D721Med (cell line): Measurements from ENCODE around the gene MYO16.
"Not testable (repeated sequence)": the region's sequence is repeated elsewhere in the genome, so short reads cannot be mapped to it uniquely, and the experiment has no call there.

Experiments
- DNase-seq: peaks from one replicate; pipeline ENCODE4 v3.0.0; 2011; ENCODE audit warnings: low spot score; ENCODE audit not compliant: insufficient read length
- FAIRE-seq: peaks from 2 replicates; lab custom pipeline; 2011; peaks lifted over from hg19 to GRCh38; lab: Jason Lieb, UNC
- CTCF ChIP-seq: IDR thresholded peaks from 2 replicates; pipeline ENCODE4 v1.5.1; 2012; ENCODE audit warnings: mild to moderate bottlenecking, control low read depth; ENCODE audit not compliant: insufficient read depth; ENCODE audit errors: missing control alignments

Gene MYO16

GRCh38 chr13:109211616-109212015 is 582.2 kb downstream of the MYO16 start:
- TF ChIP-seq CTCF = no peak
- DNase-seq (no peak), FAIRE-seq (no peak)

- no peak for DNase-seq
- TF ChIP-seq CTCF = no peak
- no peak for FAIRE-seq
Observed at GRCh38 chr13:109212650-109213049, 583.2 kb downstream of the MYO16 start.

DNA sequence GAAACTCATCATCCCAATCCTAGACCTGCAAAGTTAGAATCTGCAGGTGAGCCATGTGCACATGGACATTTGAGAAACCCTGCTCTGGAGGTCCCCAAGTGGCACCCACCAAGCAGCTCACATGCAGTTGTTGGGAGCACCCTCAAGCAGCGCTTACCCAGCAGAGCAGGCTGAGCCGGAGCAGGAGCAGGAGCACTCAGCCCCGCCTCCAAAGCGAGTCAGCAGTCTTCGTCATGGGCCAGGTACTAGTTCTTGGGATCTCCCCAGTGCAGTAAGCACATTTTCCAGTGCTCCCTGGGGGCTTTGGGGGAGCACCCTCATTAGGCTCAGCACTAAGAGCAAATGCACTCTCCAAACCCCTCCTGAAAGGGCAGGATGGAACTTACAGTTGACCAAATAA is 584.3 kb downstream of the MYO16 start:
- no peak for TF ChIP-seq CTCF
- FAIRE-seq (no peak), DNase-seq (no peak)

- FAIRE-seq (no peak), DNase-seq (no peak)
- TF ChIP-seq CTCF = no peak
Observed at GRCh38 chr13:109214393-109214792, 585.0 kb downstream of the MYO16 start.

- no peak for DNase-seq
- no peak for TF ChIP-seq CTCF
- FAIRE-seq = no peak
Observed at GRCh38 chr13:109215377-109215776, 586.0 kb downstream of the MYO16 start.

DNA sequence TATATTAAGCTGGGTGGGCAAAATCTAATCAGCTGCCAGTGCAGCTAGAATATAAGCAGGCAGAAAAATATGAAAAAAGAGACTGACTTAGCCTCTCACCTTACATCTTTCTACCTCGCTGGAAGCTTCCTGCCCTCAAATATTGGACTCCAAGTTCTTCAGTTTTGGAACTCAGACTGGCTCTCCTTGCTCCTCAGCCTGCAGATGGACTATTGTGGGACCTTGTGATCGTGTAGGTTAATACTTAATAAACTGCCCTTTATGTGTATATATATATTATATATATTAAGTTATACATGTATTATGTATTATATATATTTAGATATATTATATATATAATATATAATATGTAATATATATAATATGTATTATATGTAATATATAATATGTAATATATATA is 588.1 kb downstream of the MYO16 start:
- DNase-seq, FAIRE-seq: not testable (repeated sequence)

DNA sequence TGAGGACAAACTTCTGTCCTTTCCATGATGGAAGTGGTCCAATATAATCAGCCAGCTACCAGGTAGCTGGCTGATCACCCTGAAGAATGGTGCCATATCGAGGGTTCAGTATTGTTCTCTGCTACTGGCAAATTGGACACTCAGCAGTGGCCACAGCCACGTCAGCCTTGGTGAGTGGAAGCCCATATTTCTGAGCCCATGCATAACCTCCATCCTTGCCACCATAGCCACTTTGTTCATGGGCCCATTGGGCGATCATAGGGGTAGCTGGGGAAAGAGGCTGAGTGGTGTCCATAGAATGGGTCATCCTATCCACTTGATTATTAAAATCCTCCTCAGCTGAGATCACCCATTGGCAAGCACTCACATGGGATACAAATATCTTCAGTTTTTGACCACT is 591.2 kb downstream of the MYO16 start:
- TF ChIP-seq CTCF = no peak
- DNase-seq = no peak
- no peak for FAIRE-seq

GRCh38 chr13:109224033-109224432 is 594.6 kb downstream of the MYO16 start:
- TF ChIP-seq CTCF = no peak
- FAIRE-seq = no peak
- no peak for DNase-seq
